GM12872 (cell line): ENCODE data around the gene TMEM222.

Experiments used
- TF ChIP-seq, protein P1 (sequence below): IDR thresholded peaks from 3 replicates; pipeline ENCODE4 v1.5.1; 2011; ENCODE audit warnings: low read depth, mild to moderate bottlenecking, low read length, moderate library complexity; ENCODE audit not compliant: insufficient read depth

The TMEM222 gene

DNA sequence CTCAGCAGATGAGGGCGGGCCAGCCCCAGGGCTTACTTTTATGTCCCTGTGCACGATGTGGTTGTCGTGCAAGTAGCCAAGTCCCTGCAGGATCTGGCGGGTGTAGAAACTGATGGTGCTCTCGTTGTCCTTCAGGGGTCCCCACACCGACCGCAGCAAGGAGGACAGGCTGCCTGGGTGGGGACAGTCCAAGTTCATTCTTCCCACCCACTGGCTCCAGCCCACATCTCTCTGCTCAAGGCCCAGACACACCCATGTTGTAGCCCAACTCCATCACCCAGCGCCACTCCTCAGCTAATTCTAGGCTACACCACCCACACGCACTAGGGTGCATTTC is 37.8 kb downstream of the TMEM222 start:
- TF ChIP-seq, protein P1, sequence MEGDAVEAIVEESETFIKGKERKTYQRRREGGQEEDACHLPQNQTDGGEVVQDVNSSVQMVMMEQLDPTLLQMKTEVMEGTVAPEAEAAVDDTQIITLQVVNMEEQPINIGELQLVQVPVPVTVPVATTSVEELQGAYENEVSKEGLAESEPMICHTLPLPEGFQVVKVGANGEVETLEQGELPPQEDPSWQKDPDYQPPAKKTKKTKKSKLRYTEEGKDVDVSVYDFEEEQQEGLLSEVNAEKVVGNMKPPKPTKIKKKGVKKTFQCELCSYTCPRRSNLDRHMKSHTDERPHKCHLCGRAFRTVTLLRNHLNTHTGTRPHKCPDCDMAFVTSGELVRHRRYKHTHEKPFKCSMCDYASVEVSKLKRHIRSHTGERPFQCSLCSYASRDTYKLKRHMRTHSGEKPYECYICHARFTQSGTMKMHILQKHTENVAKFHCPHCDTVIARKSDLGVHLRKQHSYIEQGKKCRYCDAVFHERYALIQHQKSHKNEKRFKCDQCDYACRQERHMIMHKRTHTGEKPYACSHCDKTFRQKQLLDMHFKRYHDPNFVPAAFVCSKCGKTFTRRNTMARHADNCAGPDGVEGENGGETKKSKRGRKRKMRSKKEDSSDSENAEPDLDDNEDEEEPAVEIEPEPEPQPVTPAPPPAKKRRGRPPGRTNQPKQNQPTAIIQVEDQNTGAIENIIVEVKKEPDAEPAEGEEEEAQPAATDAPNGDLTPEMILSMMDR: no peak

DNA sequence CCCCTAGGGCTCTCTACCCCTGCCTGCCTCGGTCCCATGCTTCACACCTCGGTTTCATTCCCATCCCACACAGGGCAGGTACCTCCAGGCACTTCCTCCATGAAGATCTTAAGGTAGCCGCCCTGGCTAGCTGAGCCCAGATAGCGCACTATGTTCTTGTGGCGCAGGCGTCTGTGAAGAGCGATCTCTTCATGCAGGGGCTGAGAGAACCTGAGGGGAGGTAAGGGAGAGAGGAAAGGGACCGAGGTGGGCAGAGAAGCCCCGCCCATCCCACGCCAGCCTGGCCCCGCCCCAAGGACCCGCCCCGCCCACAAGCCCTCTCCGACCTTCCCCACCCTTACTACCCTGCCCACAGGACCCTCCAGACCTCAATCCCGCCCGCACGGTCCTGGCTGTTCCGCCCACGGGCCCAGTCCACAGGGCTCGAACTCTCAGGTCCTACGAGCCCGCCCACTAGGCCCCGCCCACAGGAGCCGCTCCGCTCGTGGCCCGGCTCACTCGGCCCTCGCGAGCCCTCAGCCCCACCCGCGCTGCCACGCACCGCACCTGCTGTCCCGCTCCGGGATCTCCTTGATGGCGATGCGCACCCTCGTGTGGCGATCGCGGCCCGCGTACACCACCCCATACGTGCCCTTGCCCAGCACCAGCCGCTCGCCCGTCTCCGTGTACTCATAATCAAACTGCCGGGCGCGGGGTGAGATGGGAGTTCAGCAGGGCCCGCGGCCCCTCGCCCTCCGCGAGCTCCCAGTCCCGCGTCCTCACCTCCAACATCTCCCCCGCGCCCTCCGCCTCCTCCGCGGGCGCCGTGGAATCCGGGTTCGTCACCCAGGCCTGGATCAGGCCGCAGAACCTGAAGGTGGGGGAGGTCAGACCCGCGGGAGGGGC is 38.4 kb downstream of the TMEM222 start:
- TF ChIP-seq, protein P1: no peak

DNA sequence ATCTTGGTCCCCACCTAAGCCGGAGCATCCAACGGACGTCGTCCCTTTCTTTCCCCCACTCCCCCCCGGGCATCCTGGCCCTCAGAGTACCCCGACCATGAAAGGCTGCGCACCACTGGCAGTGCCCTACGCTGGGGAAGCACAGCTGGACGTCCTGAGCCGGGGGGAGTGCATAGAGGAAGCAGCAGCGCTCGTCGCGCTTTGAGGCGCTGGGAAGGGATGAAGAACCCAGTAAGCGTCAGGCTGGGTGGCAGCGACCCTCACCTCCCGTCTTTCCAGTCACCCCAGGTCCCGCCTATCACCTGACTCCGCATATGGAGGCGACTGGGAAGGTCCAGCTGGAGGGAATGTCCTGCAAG is 39.1 kb downstream of the TMEM222 start:
- TF ChIP-seq, protein P1: no peak

DNA sequence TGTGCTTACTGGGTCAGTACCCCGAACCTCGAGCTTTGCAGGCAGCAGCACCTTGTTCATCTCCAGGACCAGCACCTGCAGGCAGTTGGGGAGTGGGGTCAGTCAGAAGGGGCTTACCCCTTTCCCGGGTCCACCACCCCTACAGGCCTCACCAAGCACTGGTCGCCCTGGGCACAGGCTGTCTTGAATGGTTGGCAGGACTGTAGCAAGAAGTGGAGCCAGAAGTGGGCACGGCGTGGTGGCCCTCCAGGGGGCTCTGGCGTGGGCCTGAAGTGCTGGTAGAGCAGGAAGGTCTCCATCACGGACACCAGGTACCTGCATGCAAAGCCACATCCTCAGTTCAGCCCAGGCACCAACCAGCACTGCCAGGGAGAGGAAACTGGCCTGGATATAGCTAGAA is 39.6 kb downstream of the TMEM222 start:
- TF ChIP-seq, protein P1: no peak

DNA sequence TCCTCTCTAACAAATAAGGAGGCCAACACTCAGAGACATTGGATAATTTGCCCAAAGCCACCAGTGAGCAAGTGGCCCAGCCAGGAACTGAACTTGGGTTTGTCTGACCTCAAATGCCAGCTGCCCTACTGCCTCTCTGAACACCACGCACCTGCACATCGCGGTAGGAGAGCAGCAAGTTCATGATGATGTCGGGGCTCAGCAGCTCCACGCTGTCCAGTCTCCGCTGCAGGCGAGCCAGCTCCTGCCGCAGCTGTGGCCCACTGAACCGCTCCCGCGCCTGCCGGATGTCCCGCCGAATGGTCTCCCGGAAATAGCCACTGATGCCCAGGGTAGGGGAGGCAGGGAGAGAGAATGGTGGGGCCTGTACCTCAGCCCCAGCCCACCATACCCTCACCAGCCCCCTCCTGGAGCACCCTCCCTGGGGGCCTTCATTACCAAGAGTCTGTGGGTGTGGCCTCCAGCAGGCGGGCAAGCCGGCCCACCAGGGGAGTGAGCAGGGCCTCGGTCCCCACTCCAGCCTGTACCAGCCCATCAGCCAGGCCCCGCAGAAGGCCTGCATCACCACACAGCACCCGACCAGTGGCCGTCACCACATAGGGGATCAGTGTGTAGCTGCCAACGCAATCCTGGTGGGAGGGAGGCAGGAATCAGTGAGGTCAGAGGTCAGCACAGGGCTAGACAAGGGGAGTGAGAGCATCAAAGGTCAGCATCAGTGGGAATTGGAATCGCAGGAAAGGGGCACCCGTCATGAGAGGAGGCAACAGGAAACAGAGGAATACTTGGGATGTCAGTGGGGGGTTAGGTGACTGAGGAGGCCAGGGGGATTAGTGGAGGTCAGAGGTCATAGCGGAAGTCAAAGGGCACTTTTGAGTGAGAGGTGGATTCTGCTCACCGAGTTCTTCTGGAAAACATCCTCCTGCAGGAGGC is 42.1 kb downstream of the TMEM222 start:
- TF ChIP-seq, protein P1: no peak

DNA sequence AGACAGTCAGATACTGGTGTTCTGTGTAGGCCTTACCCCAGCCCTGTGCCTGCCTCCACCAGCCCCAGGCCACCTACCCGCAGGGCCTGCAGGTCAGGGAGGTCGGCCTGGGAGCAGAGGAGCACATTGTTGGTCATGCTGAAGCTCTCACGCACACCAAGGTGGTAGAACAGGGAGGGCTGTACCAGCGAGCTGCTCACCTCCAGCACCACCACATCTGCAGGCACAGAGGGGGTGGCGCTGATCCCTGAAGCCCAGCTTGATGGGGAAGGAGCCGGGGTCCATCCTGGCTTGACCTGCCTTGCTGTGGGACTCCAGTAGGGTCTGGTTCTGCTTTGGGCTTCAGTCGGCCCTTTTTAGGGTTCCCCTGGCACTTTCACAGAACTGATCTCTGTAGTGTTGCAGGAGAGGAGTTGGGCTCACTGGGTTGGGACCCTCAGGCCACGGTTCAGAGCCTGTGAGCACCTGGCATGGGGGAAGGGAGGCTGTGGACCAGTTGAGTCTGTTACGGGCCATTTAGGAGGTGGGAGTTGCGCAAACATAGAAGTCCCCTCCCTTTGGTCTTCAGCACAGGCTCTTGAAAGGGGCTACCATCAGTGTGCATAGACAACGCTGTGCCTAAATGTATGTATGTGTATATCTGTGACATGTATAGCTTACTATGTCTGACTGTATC is 42.9 kb downstream of the TMEM222 start:
- TF ChIP-seq, protein P1: no peak

DNA sequence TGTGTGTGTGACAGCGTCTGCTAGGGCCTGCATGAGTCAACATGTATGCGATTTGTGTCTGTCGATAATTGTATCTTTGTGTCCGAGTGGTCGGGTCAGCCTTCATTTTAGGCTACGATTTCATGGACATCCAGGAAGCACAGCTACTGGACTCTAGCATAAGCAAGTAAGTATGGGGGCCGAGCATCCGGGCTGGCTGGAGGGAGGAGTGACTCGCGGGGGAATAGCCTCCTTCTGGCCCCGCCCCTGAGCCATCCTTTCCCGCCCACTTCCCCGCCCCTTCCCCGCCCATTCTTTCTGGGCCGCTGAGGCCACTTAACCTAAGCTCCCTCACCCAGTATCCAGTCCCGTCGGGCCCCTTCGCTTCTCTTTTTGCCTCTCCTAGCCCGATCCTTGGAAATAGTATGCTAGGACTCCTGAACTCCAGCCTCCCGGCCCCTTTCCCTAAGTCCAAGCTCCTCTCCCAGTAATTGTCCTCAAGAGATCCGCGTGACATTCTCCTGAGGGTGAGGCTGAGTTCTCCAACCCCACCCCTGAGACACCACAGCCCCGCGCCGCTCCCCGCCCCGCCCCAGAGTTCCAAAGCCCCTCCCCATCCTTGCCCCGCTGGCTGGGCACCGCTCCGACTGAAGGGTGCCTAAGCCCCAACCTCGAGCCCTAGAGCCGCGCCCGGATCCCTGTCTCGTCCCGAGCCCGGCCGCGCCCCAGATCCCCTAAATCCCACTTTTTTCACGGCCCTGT is 43.6 kb downstream of the TMEM222 start:
- TF ChIP-seq, protein P1: no peak
